ENCODE results near the gene GJB3.

The GJB3 gene

DNA sequence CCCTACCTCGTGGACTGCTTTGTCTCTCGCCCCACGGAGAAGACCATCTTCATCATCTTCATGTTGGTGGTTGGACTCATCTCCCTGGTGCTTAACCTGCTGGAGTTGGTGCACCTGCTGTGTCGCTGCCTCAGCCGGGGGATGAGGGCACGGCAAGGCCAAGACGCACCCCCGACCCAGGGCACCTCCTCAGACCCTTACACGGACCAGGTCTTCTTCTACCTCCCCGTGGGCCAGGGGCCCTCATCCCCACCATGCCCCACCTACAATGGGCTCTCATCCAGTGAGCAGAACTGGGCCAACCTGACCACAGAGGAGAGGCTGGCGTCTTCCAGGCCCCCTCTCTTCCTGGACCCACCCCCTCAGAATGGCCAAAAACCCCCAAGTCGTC lies 13.8 kb downstream of the GJB3 start:
- TF ChIP-seq SIN3A (IDR thresholded peaks at IDR 0.05; ENCODE audit: borderline replicate concordance, insufficient read depth, low read length) = no peak
- TF ChIP-seq TAF1 (IDR thresholded peaks at IDR 0.05; ENCODE audit: borderline replicate concordance, insufficient read depth, low read length) = no peak
- TF ChIP-seq POLR2AphosphoS5 (IDR thresholded peaks at IDR 0.05; ENCODE audit: low read depth, low read length) = no peak
- no peak for TF ChIP-seq FOXP2 (optimal IDR thresholded peaks at IDR 0.05; ENCODE audit: borderline replicate concordance, extremely low read depth, extremely low read length, insufficient read depth)
- TF ChIP-seq, protein P1, sequence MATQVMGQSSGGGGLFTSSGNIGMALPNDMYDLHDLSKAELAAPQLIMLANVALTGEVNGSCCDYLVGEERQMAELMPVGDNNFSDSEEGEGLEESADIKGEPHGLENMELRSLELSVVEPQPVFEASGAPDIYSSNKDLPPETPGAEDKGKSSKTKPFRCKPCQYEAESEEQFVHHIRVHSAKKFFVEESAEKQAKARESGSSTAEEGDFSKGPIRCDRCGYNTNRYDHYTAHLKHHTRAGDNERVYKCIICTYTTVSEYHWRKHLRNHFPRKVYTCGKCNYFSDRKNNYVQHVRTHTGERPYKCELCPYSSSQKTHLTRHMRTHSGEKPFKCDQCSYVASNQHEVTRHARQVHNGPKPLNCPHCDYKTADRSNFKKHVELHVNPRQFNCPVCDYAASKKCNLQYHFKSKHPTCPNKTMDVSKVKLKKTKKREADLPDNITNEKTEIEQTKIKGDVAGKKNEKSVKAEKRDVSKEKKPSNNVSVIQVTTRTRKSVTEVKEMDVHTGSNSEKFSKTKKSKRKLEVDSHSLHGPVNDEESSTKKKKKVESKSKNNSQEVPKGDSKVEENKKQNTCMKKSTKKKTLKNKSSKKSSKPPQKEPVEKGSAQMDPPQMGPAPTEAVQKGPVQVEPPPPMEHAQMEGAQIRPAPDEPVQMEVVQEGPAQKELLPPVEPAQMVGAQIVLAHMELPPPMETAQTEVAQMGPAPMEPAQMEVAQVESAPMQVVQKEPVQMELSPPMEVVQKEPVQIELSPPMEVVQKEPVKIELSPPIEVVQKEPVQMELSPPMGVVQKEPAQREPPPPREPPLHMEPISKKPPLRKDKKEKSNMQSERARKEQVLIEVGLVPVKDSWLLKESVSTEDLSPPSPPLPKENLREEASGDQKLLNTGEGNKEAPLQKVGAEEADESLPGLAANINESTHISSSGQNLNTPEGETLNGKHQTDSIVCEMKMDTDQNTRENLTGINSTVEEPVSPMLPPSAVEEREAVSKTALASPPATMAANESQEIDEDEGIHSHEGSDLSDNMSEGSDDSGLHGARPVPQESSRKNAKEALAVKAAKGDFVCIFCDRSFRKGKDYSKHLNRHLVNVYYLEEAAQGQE (IDR thresholded peaks at IDR 0.05; ENCODE audit: insufficient read depth in 1 of 2, low read depth in 2 of 2, low read length in 2 of 2) = no peak

- TF ChIP-seq, protein P1 (IDR thresholded peaks at IDR 0.05; ENCODE audit: insufficient read depth in 1 of 2, low read depth in 2 of 2, low read length in 2 of 2) = no peak
- no peak for TF ChIP-seq FOXP2 (optimal IDR thresholded peaks at IDR 0.05; ENCODE audit: borderline replicate concordance, extremely low read depth, extremely low read length, insufficient read depth)
- TF ChIP-seq TAF1 (IDR thresholded peaks at IDR 0.05; ENCODE audit: borderline replicate concordance, insufficient read depth, low read length) = no peak
- TF ChIP-seq SIN3A (IDR thresholded peaks at IDR 0.05; ENCODE audit: borderline replicate concordance, insufficient read depth, low read length) = no peak
- TF ChIP-seq POLR2AphosphoS5 (IDR thresholded peaks at IDR 0.05; ENCODE audit: low read depth, low read length) = no peak
Measured at GRCh38 chr1:34795916-34796315, 14.9 kb downstream of the GJB3 start.

- TF ChIP-seq, protein P1 (IDR thresholded peaks at IDR 0.05; ENCODE audit: insufficient read depth in 1 of 2, low read depth in 2 of 2, low read length in 2 of 2) = no peak
- no peak for TF ChIP-seq FOXP2 (optimal IDR thresholded peaks at IDR 0.05; ENCODE audit: borderline replicate concordance, extremely low read depth, extremely low read length, insufficient read depth)
- TF ChIP-seq TAF1 (IDR thresholded peaks at IDR 0.05; ENCODE audit: borderline replicate concordance, insufficient read depth, low read length) = no peak
- TF ChIP-seq SIN3A (IDR thresholded peaks at IDR 0.05; ENCODE audit: borderline replicate concordance, insufficient read depth, low read length) = no peak
- TF ChIP-seq POLR2AphosphoS5 (IDR thresholded peaks at IDR 0.05; ENCODE audit: low read depth, low read length) = no peak
Measured at GRCh38 chr1:34796990-34797389, 16.0 kb downstream of the GJB3 start.

GRCh38 chr1:34800214-34800613 lies 19.2 kb downstream of the GJB3 start:
- TF ChIP-seq, protein P1 (IDR thresholded peaks at IDR 0.05; ENCODE audit: insufficient read depth in 1 of 2, low read depth in 2 of 2, low read length in 2 of 2) = no peak
- TF ChIP-seq FOXP2 (optimal IDR thresholded peaks at IDR 0.05; ENCODE audit: borderline replicate concordance, extremely low read depth, extremely low read length, insufficient read depth) (no peak), TAF1 (IDR thresholded peaks at IDR 0.05; ENCODE audit: borderline replicate concordance, insufficient read depth, low read length) (no peak), SIN3A (IDR thresholded peaks at IDR 0.05; ENCODE audit: borderline replicate concordance, insufficient read depth, low read length) (no peak), POLR2AphosphoS5 (IDR thresholded peaks at IDR 0.05; ENCODE audit: low read depth, low read length) (no peak)

DNA sequence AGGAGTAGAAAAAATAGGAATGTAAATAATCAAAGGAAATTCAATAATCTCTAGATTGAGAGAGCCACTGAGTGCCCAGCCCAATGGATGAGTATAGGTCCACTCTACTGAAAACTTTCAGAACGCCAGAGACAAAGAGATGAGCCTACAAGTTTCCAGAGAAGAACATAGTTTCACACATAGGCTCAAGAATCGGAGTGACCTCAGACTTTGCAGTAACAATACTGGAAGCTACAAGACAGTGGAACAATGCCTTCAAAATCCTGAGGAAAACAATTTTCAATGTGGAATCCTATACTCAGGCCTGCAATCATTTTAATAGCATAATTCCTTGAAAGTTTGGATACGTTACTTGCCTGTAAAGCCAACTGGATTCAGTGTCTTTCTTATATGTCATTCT lies 22.8 kb downstream of the GJB3 start:
- TF ChIP-seq TAF1 (IDR thresholded peaks at IDR 0.05; ENCODE audit: borderline replicate concordance, insufficient read depth, low read length) (no peak), POLR2AphosphoS5 (IDR thresholded peaks at IDR 0.05; ENCODE audit: low read depth, low read length) (no peak), SIN3A (IDR thresholded peaks at IDR 0.05; ENCODE audit: borderline replicate concordance, insufficient read depth, low read length) (no peak), FOXP2 (optimal IDR thresholded peaks at IDR 0.05; ENCODE audit: borderline replicate concordance, extremely low read depth, extremely low read length, insufficient read depth) (no peak)
- TF ChIP-seq, protein P1 (IDR thresholded peaks at IDR 0.05; ENCODE audit: insufficient read depth in 1 of 2, low read depth in 2 of 2, low read length in 2 of 2) = no peak

All from PFSK-1 (cell line).